GM13977 (cell line): ENCODE data around the gene BICC1.

Source experiments
- DNase-seq: peaks from one replicate; pipeline ENCODE4 v3.0.0; 2012; ENCODE audit warnings: low spot score
- CTCF ChIP-seq: IDR thresholded peaks from 2 replicates; pipeline ENCODE4 v1.5.1; 2012; ENCODE audit warnings: mild to moderate bottlenecking, control low read depth; ENCODE audit not compliant: insufficient read depth; ENCODE audit errors: extremely low read depth, missing control alignments
- in situ Hi-C: fragments of 300-500 bp; cut with MboI; formaldehyde crosslinking; loops from one replicate; pipeline ENCODE4 v1.12.0; 2022; ENCODE audit warnings: low sequenced_read_pairs, low pct_unique_long_range_greater_than_20kb, mixed read lengths, inconsistent platforms; ENCODE audit not compliant: unreplicated experiment

BICC1 gene

DNA sequence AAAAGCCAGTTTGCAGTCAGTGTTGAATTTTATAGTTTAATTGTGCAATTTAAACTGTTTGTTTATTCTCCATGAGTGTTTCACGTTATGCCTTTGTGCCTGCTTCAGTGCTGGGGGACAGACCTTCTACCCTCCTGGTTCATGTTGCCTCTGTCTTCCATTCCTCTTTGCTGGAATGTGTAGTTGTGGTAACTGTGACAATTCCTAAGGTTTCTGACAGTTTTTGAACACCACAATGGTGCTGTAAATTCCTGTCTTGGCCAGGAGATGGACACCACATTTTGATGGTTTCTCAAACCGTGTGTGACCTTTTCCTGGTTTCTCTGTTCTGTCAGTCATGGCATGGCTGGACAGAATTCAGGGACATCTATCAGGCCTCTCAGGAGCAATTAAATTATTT is 201.7 kb downstream of the BICC1 start:
- TF ChIP-seq CTCF, result no peak
- in situ Hi-C loops, result no loop called here
- DNase-seq, result no peak

- TF ChIP-seq CTCF, result no peak
- in situ Hi-C loops, result no loop called here
- DNase-seq, result no peak
Measured at GRCh38 chr10:58715061-58715460, 202.4 kb downstream of the BICC1 start.

DNA sequence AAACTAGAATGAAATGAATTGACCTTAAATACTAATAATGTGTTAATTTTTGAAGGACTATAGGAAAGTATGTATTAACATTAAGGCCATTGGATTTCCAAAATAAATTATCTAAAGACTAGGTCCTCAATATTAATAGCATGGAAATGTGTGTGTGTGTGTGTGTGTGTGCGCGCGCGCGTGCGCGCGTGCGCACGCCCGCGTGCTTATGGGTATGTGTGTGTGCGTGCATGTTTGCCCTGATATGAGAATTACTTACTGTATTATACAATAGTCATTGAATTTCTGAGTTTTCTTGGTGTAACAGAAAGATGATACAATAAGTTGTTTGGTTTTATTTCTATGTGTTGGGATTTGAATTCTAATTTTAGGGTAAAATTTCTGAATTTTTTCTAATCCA is 205.9 kb downstream of the BICC1 start:
- in situ Hi-C loops, result no loop called here
- no peak for DNase-seq
- TF ChIP-seq CTCF, result no peak

DNA sequence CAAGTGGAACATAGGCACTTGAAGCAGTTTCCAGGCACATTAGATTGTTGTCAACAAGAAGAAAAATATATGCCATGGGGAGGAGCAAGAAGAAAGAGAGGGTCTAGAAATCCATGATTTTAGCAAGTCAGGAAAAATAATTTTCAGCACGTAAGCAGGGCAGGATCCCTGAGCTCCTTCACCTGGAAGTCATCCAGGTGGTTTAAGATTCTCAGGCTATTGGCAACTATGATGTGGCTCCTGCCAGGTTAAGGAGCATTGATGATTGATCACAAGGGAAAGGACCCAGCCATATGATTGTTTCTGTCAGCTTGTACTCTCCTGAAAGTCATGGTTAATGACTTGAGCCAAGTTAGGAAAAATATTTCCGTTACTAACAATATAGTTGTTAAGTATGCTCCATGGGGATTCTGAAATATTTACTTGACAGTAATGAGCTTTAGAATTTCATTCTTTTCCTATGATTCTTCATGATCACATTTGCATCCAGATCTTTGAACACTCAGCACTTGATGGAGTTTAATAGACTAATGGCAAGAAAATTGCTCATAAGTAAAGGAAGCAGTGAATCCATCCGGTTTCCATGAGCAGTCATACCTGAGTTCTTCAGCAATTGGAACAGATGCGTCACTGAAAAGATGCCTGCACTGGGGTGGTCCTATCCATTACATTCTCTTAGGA is 209.1 kb downstream of the BICC1 start:
- no peak for TF ChIP-seq CTCF
- in situ Hi-C loops, result no loop called here
- no peak for DNase-seq

DNA sequence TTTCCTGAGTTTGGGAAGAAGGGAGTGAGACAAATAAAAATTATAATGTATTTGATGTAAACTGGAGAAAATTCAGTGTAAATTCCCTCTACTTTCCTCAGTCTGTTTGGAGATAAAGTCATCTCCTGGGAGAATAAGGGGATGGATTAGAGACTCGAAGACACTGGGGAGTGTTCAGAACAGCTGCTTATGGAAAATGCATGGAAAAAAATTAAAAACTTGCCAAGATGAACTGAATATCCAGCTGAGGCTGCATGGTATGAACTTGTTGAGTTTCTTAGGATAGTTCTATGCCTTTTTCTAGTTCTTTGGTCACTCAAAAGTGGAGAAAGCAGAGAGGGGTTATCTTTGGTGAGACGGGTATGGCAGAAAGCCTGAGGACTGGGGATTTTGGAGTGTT is 210.5 kb downstream of the BICC1 start:
- in situ Hi-C loops, result no loop called here
- no peak for TF ChIP-seq CTCF
- no peak for DNase-seq

- no peak for TF ChIP-seq CTCF
- in situ Hi-C loops, result no loop called here
- DNase-seq, result no peak
Measured at GRCh38 chr10:58723966-58724365, 211.3 kb downstream of the BICC1 start.
